ENCODE results near the gene C19orf33.
"Not testable (repeated sequence)": the region's sequence is repeated elsewhere in the genome, so short reads cannot be mapped to it uniquely, and the experiment has no call there.

The C19orf33 gene

DNA sequence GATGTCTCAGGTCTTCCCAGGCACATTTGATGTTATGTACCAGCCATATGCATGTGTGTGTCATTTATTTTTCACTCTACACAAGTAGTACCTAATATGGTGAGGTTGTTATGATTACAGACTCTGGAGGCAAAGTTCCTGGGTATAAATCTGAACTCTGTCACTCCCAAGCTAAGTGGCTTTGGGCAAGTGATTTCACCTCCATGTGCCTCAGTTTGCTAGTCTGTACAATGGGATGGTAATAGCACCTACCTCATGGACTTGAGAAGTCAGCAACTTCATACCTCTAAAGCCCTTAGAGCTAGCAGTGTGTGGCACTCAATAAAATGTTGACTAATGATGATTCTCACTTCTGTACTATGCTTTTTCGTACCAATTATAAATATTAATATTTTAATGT is 27.7 kb downstream of the C19orf33 start:
- no peaks in the 10 kb centered on the region for H3K9me3 ChIP-seq (ENCODE audit: severe bottlenecking)
- H3K27me3 ChIP-seq (ENCODE audit: insufficient read depth, low read depth, severe bottlenecking): no peaks in the 10 kb centered on the region
- no peak for DNase-seq
- no peak overlapping the region for H3K4me3 ChIP-seq (ENCODE audit: low read depth, low read length)
- peaks cover 7% of the 10 kb centered on the region; the same call in 1 of the 2 replicates for H3K36me3 ChIP-seq
- TF ChIP-seq, protein P1, sequence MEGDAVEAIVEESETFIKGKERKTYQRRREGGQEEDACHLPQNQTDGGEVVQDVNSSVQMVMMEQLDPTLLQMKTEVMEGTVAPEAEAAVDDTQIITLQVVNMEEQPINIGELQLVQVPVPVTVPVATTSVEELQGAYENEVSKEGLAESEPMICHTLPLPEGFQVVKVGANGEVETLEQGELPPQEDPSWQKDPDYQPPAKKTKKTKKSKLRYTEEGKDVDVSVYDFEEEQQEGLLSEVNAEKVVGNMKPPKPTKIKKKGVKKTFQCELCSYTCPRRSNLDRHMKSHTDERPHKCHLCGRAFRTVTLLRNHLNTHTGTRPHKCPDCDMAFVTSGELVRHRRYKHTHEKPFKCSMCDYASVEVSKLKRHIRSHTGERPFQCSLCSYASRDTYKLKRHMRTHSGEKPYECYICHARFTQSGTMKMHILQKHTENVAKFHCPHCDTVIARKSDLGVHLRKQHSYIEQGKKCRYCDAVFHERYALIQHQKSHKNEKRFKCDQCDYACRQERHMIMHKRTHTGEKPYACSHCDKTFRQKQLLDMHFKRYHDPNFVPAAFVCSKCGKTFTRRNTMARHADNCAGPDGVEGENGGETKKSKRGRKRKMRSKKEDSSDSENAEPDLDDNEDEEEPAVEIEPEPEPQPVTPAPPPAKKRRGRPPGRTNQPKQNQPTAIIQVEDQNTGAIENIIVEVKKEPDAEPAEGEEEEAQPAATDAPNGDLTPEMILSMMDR (IDR thresholded peaks at IDR 0.05; ENCODE audit: low read depth, low read length): no peak
- H3K27ac ChIP-seq: no peak overlapping the region

DNA sequence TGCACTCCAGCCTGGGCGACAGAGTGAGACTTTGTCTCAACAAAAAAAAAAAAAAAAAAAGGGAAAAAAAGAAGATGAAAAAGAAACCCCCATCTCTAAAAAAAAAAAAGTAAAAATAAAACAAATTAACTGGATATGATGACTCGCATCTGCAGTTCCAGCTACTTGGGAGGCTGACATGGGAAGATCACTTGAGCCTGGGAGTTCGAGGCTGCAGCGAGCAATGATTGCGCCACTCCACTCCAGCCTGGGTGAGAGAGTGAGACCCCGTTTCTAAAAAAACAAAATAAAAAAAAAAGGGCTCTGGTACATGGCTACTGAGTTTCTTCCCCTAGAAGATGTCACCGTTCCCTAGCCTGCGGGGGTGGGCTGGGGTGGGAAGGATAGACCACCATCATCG is 29.2 kb downstream of the C19orf33 start:
- Histone ChIP-seq H3K4me3 (ENCODE audit: low read depth, low read length) (no peak overlapping the region), H3K27me3 (ENCODE audit: insufficient read depth, low read depth, severe bottlenecking) (no peaks in the 10 kb centered on the region), H3K27ac (no peak overlapping the region), H3K36me3 (no peaks in the 10 kb centered on the region), H3K9me3 (ENCODE audit: severe bottlenecking) (no peaks in the 10 kb centered on the region)
- no peak for DNase-seq
- TF ChIP-seq, protein P1 (IDR thresholded peaks at IDR 0.05; ENCODE audit: low read depth, low read length): no peak

DNA sequence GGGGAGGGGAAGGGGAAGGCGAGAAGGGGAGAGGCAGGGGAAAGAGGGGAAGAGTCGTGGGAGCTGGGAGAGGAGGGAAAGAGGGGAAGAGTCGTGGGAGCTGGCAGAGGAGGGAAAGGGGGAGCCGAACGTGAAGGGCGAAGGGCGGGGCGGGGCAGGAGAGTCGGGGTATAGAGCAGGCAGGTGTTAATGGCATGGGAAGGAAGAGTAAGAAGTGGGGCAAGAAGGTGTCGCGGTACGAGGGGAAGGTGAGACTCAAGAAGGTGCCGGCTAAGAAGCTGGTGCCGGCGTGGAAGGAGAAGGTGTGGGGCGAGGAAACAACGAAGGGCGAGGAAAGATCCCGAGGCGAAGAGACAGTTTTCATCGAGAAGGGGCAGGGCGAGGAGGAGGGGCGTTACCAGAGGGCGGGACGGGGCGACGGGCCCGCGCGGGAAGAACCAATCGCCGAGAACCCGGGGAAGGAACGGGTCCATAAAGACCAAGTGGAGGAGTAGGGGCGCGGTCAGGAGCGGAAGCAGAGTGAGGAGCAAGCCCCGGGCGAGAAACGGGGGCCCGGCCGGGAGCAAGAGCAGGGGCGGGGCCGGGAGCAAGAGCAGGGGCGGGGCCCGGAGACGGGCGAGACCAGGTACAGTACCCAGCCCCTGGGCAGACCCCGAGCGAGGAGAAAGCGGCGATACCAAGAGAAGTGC is 32.0 kb downstream of the C19orf33 start:
- H3K27ac ChIP-seq: peak overlapping the region; percentile 60
- TF ChIP-seq, protein P1 (IDR thresholded peaks at IDR 0.05; ENCODE audit: low read depth, low read length): no peak
- H3K9me3 ChIP-seq (ENCODE audit: severe bottlenecking): no peaks in the 10 kb centered on the region
- H3K27me3 ChIP-seq (ENCODE audit: insufficient read depth, low read depth, severe bottlenecking): no peaks in the 10 kb centered on the region
- DNase-seq: peak; percentile 97
- H3K4me3 ChIP-seq (ENCODE audit: low read depth, low read length): peak overlapping the region; percentile 73
- no peaks in the 10 kb centered on the region; the same call in none of the 2 replicates for H3K36me3 ChIP-seq

DNA sequence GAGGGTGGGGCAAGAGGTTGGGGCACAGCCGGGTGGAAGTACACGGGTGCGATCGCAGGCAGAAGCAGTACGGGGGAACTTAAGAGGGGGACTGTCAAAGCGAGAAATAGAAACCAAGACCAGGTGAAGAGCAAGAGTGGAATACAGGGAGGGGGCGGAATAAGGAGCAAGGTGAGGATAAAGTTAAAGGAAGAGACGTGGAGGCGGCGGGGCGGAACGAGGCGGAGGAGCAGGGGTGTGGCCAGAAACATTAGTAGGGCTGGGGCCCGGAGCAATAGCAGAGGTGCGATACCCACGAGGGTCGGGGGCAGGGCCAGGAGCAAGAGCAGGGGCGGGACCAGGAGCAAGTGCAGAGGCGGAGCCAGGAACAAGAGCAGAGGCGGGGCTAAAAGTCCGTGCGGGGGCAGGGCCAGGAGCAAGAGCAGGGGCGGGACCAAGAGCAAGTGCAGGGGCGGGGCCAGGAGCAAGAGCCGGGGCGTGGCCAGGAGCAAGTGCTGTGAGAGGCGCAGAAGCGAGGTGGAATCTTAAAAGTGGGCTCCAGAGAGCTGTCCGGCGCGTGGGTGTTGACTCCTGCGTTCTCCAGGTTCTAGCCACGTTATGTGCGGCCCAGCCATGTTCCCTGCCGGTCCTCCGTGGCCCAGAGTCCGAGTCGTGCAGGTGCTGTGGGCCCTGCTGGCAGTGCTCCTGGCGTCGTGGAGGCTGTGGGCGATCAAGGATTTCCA is 32.7 kb downstream of the C19orf33 start:
- peaks cover 3% of the 10 kb centered on the region for H3K36me3 ChIP-seq
- DNase-seq: peak; percentile 97
- H3K27ac ChIP-seq: peak overlapping the region; percentile 74

DNA sequence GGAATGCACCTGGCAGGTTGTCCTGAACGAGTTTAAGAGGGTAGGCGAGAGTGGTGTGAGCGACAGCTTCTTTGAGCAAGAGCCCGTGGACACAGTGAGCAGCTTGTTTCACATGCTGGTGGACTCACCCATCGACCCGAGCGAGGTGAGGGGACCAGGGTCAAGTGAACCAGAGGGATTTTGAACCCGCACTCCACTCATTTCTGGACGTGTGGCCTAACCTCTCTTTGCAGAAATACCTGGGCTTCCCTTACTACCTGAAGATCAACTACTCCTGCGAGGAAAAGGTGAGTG is 33.3 kb downstream of the C19orf33 start:
- TF ChIP-seq, protein P1 (IDR thresholded peaks at IDR 0.05; ENCODE audit: low read depth, low read length): no peak
- Histone ChIP-seq H3K36me3 (peaks cover 3% of the 10 kb centered on the region), H3K27ac (peak overlapping the region; percentile 74), H3K27me3 (ENCODE audit: insufficient read depth, low read depth, severe bottlenecking) (no peaks in the 10 kb centered on the region), H3K9me3 (ENCODE audit: severe bottlenecking) (no peaks in the 10 kb centered on the region), H3K4me3 (ENCODE audit: low read depth, low read length) (peak overlapping the region; percentile 73)
- no peak for DNase-seq

More for the DNA sequence above, 32.7 kb downstream of the C19orf33 start:
- Histone ChIP-seq H3K4me3 (ENCODE audit: low read depth, low read length) (peak overlapping the region; percentile 73), H3K9me3 (ENCODE audit: severe bottlenecking) (no peaks in the 10 kb centered on the region), H3K27me3 (ENCODE audit: insufficient read depth, low read depth, severe bottlenecking) (no peaks in the 10 kb centered on the region)
- TF ChIP-seq, protein P1 (IDR thresholded peaks at IDR 0.05; ENCODE audit: low read depth, low read length): no peak

DNA sequence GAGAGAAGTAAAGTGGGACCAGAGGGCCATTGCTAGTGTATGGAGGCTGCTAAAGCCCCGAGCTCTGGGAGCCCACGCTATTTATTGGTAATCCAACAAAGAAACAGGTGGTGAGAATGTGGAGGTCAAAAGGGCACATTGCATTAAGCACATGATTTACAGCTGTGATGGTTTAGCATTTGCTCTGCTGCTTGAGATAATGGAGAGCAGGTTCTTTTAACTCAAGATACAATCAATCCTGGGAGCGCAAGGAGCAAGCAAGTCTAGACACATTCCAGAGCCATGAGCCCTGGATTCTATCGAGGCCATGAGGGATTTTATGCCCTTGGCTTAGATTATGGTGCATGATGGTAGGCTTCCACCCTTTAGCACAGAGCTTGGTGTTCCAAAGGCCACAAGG is 35.0 kb downstream of the C19orf33 start:
- peak; percentile 60 for DNase-seq
- not testable (repeated sequence) for H3K9me3 ChIP-seq (ENCODE audit: severe bottlenecking); H3K36me3 ChIP-seq; H3K27me3 ChIP-seq (ENCODE audit: insufficient read depth, low read depth, severe bottlenecking); H3K4me3 ChIP-seq (ENCODE audit: low read depth, low read length)
- peak overlapping the region; percentile 87 for H3K27ac ChIP-seq
